Activated CD4-positive, alpha-beta memory T cell treated with anti-CD3 and anti-CD28 coated beads for 36 hours (primary cell): ENCODE results near the gene CRABP2. TPM values are rescaled to one million over a fixed set of nuclear protein-coding genes. Genes with fewer than 3 reads are reported as not detected.

Source experiments
- CTCF ChIA-PET: fragments of 350-600 bp; sonication (Branson Sonifier 250); formaldehyde crosslinking; loops from one replicate; lab custom pipeline; 2021; ENCODE audit warnings: antibody characterized with exemption, inconsistent platforms; lab: Charles Lee
- POLR2A ChIA-PET: fragments of 350-600 bp; sonication (Branson Sonifier 250); formaldehyde crosslinking; loops from one replicate; lab custom pipeline; 2021; ENCODE audit warnings: antibody characterized with exemption; lab: Charles Lee
- DNase-seq: peaks from one replicate; pipeline ENCODE4 v3.0.0-alpha.2; 2020
- H3K27ac Mint-ChIP-seq: one replicate; pipeline ENCODE4 v1.8.0; 2021; ENCODE audit warnings: mixed read lengths
- H3K27me3 Mint-ChIP-seq: one replicate; pipeline ENCODE4 v1.8.0; 2021; ENCODE audit warnings: mixed read lengths
- H3K36me3 Mint-ChIP-seq: one replicate; pipeline ENCODE4 v1.8.0; 2021; ENCODE audit warnings: mixed read lengths
- H3K4me1 Mint-ChIP-seq: one replicate; pipeline ENCODE4 v1.8.0; 2021; ENCODE audit warnings: low read depth, mixed read lengths
- H3K4me3 Mint-ChIP-seq: one replicate; pipeline ENCODE4 v1.8.0; 2021; ENCODE audit warnings: mild to moderate bottlenecking, mixed read lengths
- H3K9me3 Mint-ChIP-seq: one replicate; pipeline ENCODE4 v1.8.0; 2021; ENCODE audit warnings: mixed read lengths
- intact Hi-C: fragments of 100-400 bp; cut with micrococcal nuclease; formaldehyde crosslinking; loops from one replicate; pipeline ENCODE4 v1.15.1; 2023
- total RNA-seq, 2 experiments: library from RNA; stranded (reverse); gene quantifications; one replicate each; pipeline ENCODE4 v1.2.3, GENCODE V29; 2021

Gene CRABP2
- total RNA-seq, 2 experiments from 2014 or later, result 1.1 to 2.3 TPM

- ChIA-PET CTCF (interaction anchor here (0.8 to 6.1 kb wide), 14 partner anchors 10 to 97 kb away, joined by 3 to 64 read pairs (median 4); partner anchors contain the start of genes CRABP2, HDGF, ISG20L2 and METTL25B), POLR2A (interaction anchor here (0.7 to 4.9 kb wide), 8 partner anchors 8 to 284 kb away, joined by 3 to 90 read pairs (median 8); partner anchors contain the start of genes HDGF, ISG20L2, METTL25B and PRCC)
- intact Hi-C loops, result loop anchor here (1.0 to 5.0 kb wide), 8 partner anchors 10 to 884 kb away; partner anchors contain the start of genes GON4L, HDGF, ISG20L2 and METTL25B
- Mint-ChIP-seq H3K36me3 (peaks cover 50% of the 10 kb centered on the region), H3K27ac (peak overlapping the region; percentile 95), H3K4me3 (peak overlapping the region; percentile 89), H3K4me1 (peaks cover 53% of the 10 kb centered on the region), H3K27me3 (no peaks in the 10 kb centered on the region), H3K9me3 (no peaks in the 10 kb centered on the region)
- peak; percentile 73 for DNase-seq
Measured at GRCh38 chr1:156741481-156741983, 36.1 kb upstream of the CRABP2 start.

DNA sequence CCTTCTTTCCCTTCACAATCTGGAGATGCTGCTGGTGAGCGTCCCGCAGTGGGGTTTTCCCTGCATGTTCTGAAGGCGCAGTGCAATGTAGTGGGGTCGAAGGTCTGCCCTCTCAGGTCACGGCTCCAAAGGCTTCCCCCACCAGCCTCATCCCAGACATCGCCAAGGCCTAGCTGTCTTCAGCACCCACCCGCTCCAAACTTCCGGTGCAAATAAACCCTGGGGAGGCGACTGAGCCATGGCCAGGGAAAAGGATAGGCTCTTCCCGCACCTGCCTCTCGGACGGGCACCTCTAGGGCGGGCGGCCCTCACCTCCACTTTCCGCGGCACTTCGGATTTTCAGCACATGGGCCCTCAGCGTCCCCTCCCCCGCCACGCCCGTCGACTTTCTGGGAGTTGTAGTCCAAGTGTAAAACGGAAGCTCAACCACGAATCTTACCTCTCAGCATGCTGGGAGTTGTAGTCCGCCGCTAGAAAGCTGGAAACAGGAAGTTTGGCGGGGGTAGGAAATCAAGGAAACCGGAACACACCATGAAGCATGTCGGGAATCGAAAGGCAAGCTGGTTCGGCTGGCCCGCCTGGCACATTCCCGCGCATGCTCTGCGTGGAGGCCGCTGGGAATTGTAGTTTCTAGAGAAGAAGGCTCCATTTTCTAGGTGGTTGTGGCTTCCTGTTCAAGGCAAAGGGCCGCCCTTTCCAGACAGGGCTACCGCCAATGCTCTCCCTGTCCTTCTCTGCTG lies 35.5 kb upstream of the CRABP2 start, which contains the start of gene MRPL24:
MRPL24 (minus strand) TSS at position 348 of the 740 bp plus-strand sequence. CDS start 2,384 bp downstream, outside the sequence.
- Mint-ChIP-seq H3K9me3 (no peaks in the 10 kb centered on the region), H3K4me3 (peak within 1 kb of the TSS; percentile 89), H3K27ac (peak within 1 kb of the TSS; percentile 95), H3K4me1 (peaks cover 47% of the 10 kb centered on the region), H3K27me3 (no peaks in the 10 kb centered on the region), H3K36me3 (peaks cover 49% of the 10 kb centered on the region)
- CTCF ChIA-PET, result interaction anchor here (0.8 to 6.1 kb wide), 15 partner anchors 11 to 98 kb away, joined by 3 to 64 read pairs (median 4); partner anchors contain the start of genes CRABP2, HDGF, ISG20L2 and METTL25B
- intact Hi-C loops, result loop anchor here (1.0 to 5.0 kb wide), 8 partner anchors 10 to 884 kb away; partner anchors contain the start of genes GON4L, HDGF, ISG20L2 and METTL25B
- POLR2A ChIA-PET, result interaction anchor here (0.7 to 4.9 kb wide), 8 partner anchors 9 to 284 kb away, joined by 3 to 90 read pairs (median 8); partner anchors contain the start of genes HDGF, ISG20L2, METTL25B and PRCC
- peak; percentile 98 for DNase-seq

GRCh38 chr1:156740237-156740740 lies 34.9 kb upstream of the CRABP2 start:
- Mint-ChIP-seq H3K4me3 (peak overlapping the region; percentile 89), H3K9me3 (no peaks in the 10 kb centered on the region), H3K4me1 (peaks cover 41% of the 10 kb centered on the region), H3K27ac (peak overlapping the region; percentile 95), H3K36me3 (peaks cover 45% of the 10 kb centered on the region), H3K27me3 (no peaks in the 10 kb centered on the region)
- POLR2A ChIA-PET, result interaction anchor here (1.7 to 4.9 kb wide), 4 partner anchors 9 to 27 kb away, joined by 11 to 90 read pairs (median 38); partner anchors contain the start of genes HDGF, ISG20L2, METTL25B and PRCC
- intact Hi-C loops, result loop anchor here (5.0 kb wide), 3 partner anchors 77 to 883 kb away; partner anchors contain the start of genes GON4L, SH2D2A, SMG5 and SYT11
- DNase-seq, result no peak
- CTCF ChIA-PET, result interaction anchor here (0.9 to 6.1 kb wide), 8 partner anchors 11 to 34 kb away, joined by 3 to 64 read pairs (median 7); partner anchors contain the start of genes HDGF, ISG20L2, METTL25B and PRCC

GRCh38 chr1:156738916-156739315 lies 33.5 kb upstream of the CRABP2 start:
- no peaks in the 10 kb centered on the region for H3K27me3 Mint-ChIP-seq
- peaks cover 35% of the 10 kb centered on the region for H3K36me3 Mint-ChIP-seq
- no peak for DNase-seq
- no peak overlapping the region for H3K27ac Mint-ChIP-seq
- ChIA-PET CTCF (interaction anchor here (1.5 to 6.1 kb wide), 2 partner anchors 13 to 30 kb away, joined by 4 to 64 read pairs; no protein-coding TSS in a partner anchor), POLR2A (interaction anchor here (1.4 to 4.9 kb wide), 3 partner anchors 10 to 29 kb away, joined by 4 to 90 read pairs (median 48); partner anchors contain the start of genes HDGF, ISG20L2, METTL25B and PRCC)
- intact Hi-C loops, result no loop called here
- H3K9me3 Mint-ChIP-seq, result no peaks in the 10 kb centered on the region
- peak overlapping the region; percentile 10 for H3K4me3 Mint-ChIP-seq
- peaks cover 32% of the 10 kb centered on the region for H3K4me1 Mint-ChIP-seq

- H3K4me1 Mint-ChIP-seq, result peaks cover 27% of the 10 kb centered on the region
- ChIA-PET CTCF (interaction anchor here (6.1 kb wide), 1 partner anchor 12 kb away, joined by 64 read pairs; no protein-coding TSS in a partner anchor), POLR2A (interaction anchor here (1.4 to 4.9 kb wide), 3 partner anchors 9 to 29 kb away, joined by 4 to 90 read pairs (median 48); partner anchors contain the start of genes HDGF, ISG20L2, METTL25B and PRCC)
- no peak for DNase-seq
- no peak overlapping the region for H3K27ac Mint-ChIP-seq
- H3K27me3 Mint-ChIP-seq, result no peaks in the 10 kb centered on the region
- intact Hi-C loops, result no loop called here
- peaks cover 30% of the 10 kb centered on the region for H3K36me3 Mint-ChIP-seq
- H3K9me3 Mint-ChIP-seq, result no peaks in the 10 kb centered on the region
- no peak overlapping the region for H3K4me3 Mint-ChIP-seq
Measured at GRCh38 chr1:156738407-156738806, 33.0 kb upstream of the CRABP2 start.

DNA sequence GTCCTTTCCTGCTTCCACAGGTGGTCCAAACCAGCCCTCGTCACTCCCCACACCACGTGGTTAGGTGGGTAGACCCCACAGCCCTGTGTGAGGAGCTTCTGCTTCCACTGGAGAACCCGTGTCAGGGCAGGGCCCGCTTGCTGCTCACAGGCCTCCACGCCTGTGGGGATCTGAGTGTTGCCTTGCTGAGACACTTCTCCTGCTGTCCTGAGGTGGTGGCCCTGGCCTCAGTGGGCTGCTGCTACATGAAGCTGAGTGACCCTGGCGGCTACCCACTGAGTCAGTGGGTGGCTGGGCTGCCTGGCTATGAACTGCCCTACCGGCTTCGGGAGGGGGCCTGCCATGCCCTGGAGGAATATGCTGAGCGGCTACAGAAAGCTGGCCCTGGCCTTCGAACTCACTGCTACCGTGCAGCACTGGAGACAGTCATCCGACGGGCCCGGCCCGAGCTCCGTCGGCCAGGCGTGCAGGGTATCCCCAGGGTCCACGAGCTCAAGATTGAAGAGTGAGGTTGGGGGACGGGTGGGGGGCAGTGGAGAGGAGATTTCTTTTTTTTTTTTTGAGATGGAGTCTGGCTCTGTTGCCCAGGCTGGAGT lies 28.7 kb upstream of the CRABP2 start:
- no peak overlapping the region for H3K27ac Mint-ChIP-seq
- CTCF ChIA-PET, result interaction anchor here (1.4 to 4.2 kb wide), 2 partner anchors 8 to 45 kb away, joined by 5 to 23 read pairs; no protein-coding TSS in a partner anchor
- POLR2A ChIA-PET, result no interaction called here

DNA sequence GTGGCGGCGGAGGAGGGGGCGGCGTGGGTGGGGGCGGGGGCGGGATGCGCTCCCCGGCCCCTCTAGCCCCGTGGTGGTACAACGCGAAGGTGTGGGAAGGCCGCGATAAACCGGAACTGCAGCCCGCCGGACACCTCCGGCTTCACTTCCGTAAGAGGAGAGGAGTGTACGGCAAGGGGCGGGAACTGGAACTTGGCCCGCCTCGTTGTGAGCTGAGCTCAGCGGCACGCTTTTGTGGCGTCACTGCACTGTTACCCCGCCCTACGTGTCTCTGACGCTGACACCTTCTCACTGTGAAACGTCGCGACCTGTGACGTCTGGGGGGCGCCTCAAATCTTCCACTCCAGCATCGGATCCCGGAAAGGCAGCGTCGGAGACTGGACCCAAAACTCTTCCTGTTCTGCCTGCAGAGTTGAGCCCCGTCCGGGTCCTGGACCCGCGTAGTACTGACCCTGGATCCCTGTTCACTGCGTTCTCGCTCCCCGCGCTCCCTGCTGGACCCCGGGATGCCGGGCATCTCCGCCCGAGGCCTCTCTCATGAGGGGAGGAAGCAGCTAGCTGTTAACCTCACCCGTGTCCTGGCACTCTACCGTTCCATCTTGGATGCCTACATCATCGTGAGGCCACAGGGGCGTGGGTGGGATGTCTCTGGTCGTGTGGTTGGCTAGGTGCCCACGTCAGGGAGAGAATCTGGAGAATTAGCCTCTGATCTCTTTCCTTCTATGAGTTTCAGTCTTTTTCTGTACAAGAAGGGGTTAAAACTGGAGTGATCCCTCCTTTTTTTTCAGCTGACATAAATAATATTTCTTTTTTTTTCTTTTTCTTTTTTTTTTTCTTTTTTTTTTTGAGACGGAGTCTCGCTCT lies 23.4 kb upstream of the CRABP2 start, which contains the start of gene ISG20L2:
ISG20L2 (minus strand) TSS at position 168 of the 864 bp plus-strand sequence. CDS start 1,114 bp downstream, outside the sequence.
- peak; percentile 98 for DNase-seq
- Mint-ChIP-seq H3K36me3 (peaks cover 24% of the 10 kb centered on the region), H3K27me3 (no peaks in the 10 kb centered on the region), H3K27ac (peak within 1 kb of the TSS; percentile 99), H3K4me3 (no peak within 1 kb of the TSS), H3K9me3 (no peaks in the 10 kb centered on the region), H3K4me1 (peaks cover 23% of the 10 kb centered on the region)
- ChIA-PET POLR2A (interaction anchor here (0.6 to 7.4 kb wide), 12 partner anchors 8 to 137 kb away, joined by 3 to 90 read pairs (median 5); partner anchors contain the start of genes HDGF, MRPL24, NAXE and PRCC), CTCF (interaction anchor here (1.0 to 34.5 kb wide), 11 partner anchors 12 to 161 kb away, joined by 3 to 1179 read pairs (median 52); partner anchors contain the start of genes CRABP2, HDGF, INSRR and MRPL24)
- intact Hi-C loops, result loop anchor here (1.0 to 5.0 kb wide), 6 partner anchors 12 to 410 kb away; partner anchors contain the start of genes ETV3, HDGF, MRPL24 and PRCC

More for the DNA sequence above, 28.7 kb upstream of the CRABP2 start:
- Mint-ChIP-seq H3K4me1 (peaks cover 18% of the 10 kb centered on the region), H3K4me3 (no peak overlapping the region), H3K9me3 (no peaks in the 10 kb centered on the region), H3K36me3 (peaks cover 16% of the 10 kb centered on the region), H3K27me3 (no peaks in the 10 kb centered on the region)
- DNase-seq, result no peak
- intact Hi-C loops, result no loop called here

GRCh38 chr1:156727926-156728598 lies 22.7 kb upstream of the CRABP2 start, which contains the start of gene METTL25B:
Gene METTL25B (plus strand): TSS chr1:156728469. CDS start chr1:156729105, 636 bp downstream.
- peak; percentile 88 for DNase-seq
- ChIA-PET POLR2A (interaction anchor here (0.6 to 7.4 kb wide), 12 partner anchors 13 to 136 kb away, joined by 3 to 90 read pairs (median 5); partner anchors contain the start of genes HDGF, MRPL24, NAXE and PRCC), CTCF (interaction anchor here (0.9 to 34.5 kb wide), 18 partner anchors 13 to 223 kb away, joined by 3 to 1179 read pairs (median 20); partner anchors contain the start of genes CRABP2, HDGF, INSRR and MRPL24)
- Mint-ChIP-seq H3K27ac (peak within 1 kb of the TSS; percentile 99), H3K4me3 (no peak within 1 kb of the TSS), H3K9me3 (no peaks in the 10 kb centered on the region), H3K4me1 (peaks cover 31% of the 10 kb centered on the region), H3K27me3 (no peaks in the 10 kb centered on the region), H3K36me3 (peaks cover 30% of the 10 kb centered on the region)
- intact Hi-C loops, result loop anchor here (1.0 to 5.0 kb wide), 7 partner anchors 13 to 411 kb away; partner anchors contain the start of genes ETV3, HDGF, MRPL24 and NTRK1

GRCh38 chr1:156727492-156727891 lies 22.1 kb upstream of the CRABP2 start:
- intact Hi-C loops, result loop anchor here (2.0 to 5.0 kb wide), 2 partner anchors 133 to 200 kb away; partner anchors contain the start of gene NTRK1

More at GRCh38 chr1:156727492-156727891, 22.1 kb upstream of the CRABP2 start:
- peaks cover 29% of the 10 kb centered on the region for H3K36me3 Mint-ChIP-seq
- H3K9me3 Mint-ChIP-seq, result no peaks in the 10 kb centered on the region
- ChIA-PET CTCF (interaction anchor here (0.9 to 34.5 kb wide), 26 partner anchors 14 to 222 kb away, joined by 3 to 1179 read pairs (median 18); partner anchors contain the start of genes CRABP2, HDGF, INSRR and MRPL24), POLR2A (interaction anchor here (1.1 to 7.4 kb wide), 8 partner anchors 12 to 136 kb away, joined by 3 to 90 read pairs (median 10); partner anchors contain the start of genes HDGF, MRPL24, NAXE and PRCC)
- H3K4me3 Mint-ChIP-seq, result no peak overlapping the region
- peaks cover 34% of the 10 kb centered on the region for H3K4me1 Mint-ChIP-seq
- H3K27me3 Mint-ChIP-seq, result no peaks in the 10 kb centered on the region
- DNase-seq, result no peak
- peak overlapping the region; percentile 99 for H3K27ac Mint-ChIP-seq
